GM12892 (cell line): ENCODE results near the gene ACOT2.

ENCODE experiments used
- DNase-seq: peaks from one replicate; pipeline ENCODE4 v3.0.0; 2011; ENCODE audit not compliant: insufficient read length
- FAIRE-seq: peaks from 2 replicates; lab custom pipeline; 2011; peaks lifted over from hg19 to GRCh38; lab: Jason Lieb, UNC
- POLR2A ChIP-seq: IDR thresholded peaks from 2 replicates; pipeline ENCODE4 v1.6.1; 2011; ENCODE audit warnings: low read depth, low read length, control low read depth
- POLR2AphosphoS5 ChIP-seq: IDR thresholded peaks from 2 replicates; pipeline ENCODE4 v1.6.1; 2011; ENCODE audit warnings: low read depth, low read length, control low read depth
- TAF1 ChIP-seq: IDR thresholded peaks from 2 replicates; pipeline ENCODE4 v1.6.1; 2011; ENCODE audit warnings: low read depth, mild to moderate bottlenecking, control low read depth, low read length, borderline replicate concordance

The ACOT2 gene

GRCh38 chr14:73613419-73613963 is 44.5 kb downstream of the ACOT2 start:
- TF ChIP-seq POLR2AphosphoS5 (no peak), POLR2A (no peak), TAF1 (no peak)

GRCh38 chr14:73616831-73617230 is 47.8 kb downstream of the ACOT2 start:
- FAIRE-seq (no peak), DNase-seq (no peak)
- TF ChIP-seq POLR2A (no peak), TAF1 (no peak), POLR2AphosphoS5 (no peak)

More at GRCh38 chr14:73613419-73613963, 44.5 kb downstream of the ACOT2 start:
- no peak for FAIRE-seq
- DNase-seq, result no peak

GRCh38 chr14:73619524-73619923 is 50.5 kb downstream of the ACOT2 start:
- TF ChIP-seq TAF1 (no peak), POLR2AphosphoS5 (no peak), POLR2A (no peak)
- FAIRE-seq (no peak), DNase-seq (no peak)

- FAIRE-seq, result no peak
Measured at GRCh38 chr14:73620268-73620667, 51.3 kb downstream of the ACOT2 start.

GRCh38 chr14:73623504-73624054 is 54.6 kb downstream of the ACOT2 start:
- TF ChIP-seq TAF1, result no peak
- no peak for TF ChIP-seq POLR2AphosphoS5
- TF ChIP-seq POLR2A, result no peak
- DNase-seq, result no peak
- no peak for FAIRE-seq

More at GRCh38 chr14:73620268-73620667, 51.3 kb downstream of the ACOT2 start:
- TF ChIP-seq POLR2AphosphoS5 (no peak), POLR2A (no peak), TAF1 (no peak)
- no peak for DNase-seq
